Left lung (tissue), 10 donors: ENCODE measurements around the gene ENPP4. TPM values are rescaled to one million over a fixed set of nuclear protein-coding genes. Genes with fewer than 3 reads are reported as not detected.

Experiments
- ATAC-seq: fragments of 200-7000 bp; cut with Tn5 transposase; one replicate; pipeline ENCODE4 v1.9.1; 2020; ENCODE audit warnings: moderate library complexity
- DNase-seq, 4 donors: peaks; one replicate each; pipeline ENCODE4 v3.0.0-alpha.2; 2013 to 2020
- H3K27ac ChIP-seq, 2 donors: fragments of 200-600 bp; sonication (generic) in 1 of 2; one replicate each; pipeline versions ENCODE4 v1.5.0 to v1.8.0; 2020 to 2021
- H3K27me3 ChIP-seq, 2 donors: fragments of 200-600 bp; sonication (generic) in 1 of 2; one replicate each; pipeline versions ENCODE4 v1.5.0 to v1.8.0; 2020 to 2021
- H3K36me3 ChIP-seq, 2 donors: fragments of 200-600 bp; sonication (generic) in 1 of 2; one replicate each; pipeline versions ENCODE4 v1.5.0 to v1.8.0; 2020 to 2021
- H3K4me1 ChIP-seq, 2 donors: fragments of 200-600 bp; one replicate each; pipeline ENCODE4 v1.8.0; 2021
- H3K4me3 ChIP-seq, 2 donors: fragments of 200-600 bp; sonication (generic) in 1 of 2; one replicate each; pipeline versions ENCODE4 v1.5.0 to v1.8.0; 2020 to 2021; ENCODE audit warnings: mild to moderate bottlenecking in 1 of 2
- H3K9me3 ChIP-seq, 2 donors: fragments of 200-600 bp; sonication (generic) in 1 of 2; one replicate each; pipeline versions ENCODE4 v1.5.0 to v1.8.0; 2020 to 2021
- intact Hi-C, 2 donors: fragments of 100-400 bp; cut with DNase I; formaldehyde crosslinking; loops; one replicate each; pipeline versions ENCODE4 v1.11.2 to v1.14.2; 2022
- polyA plus RNA-seq, 6 donors: library from polyadenylated mRNA; unstranded; fragments of 120-200 nt; gene quantifications; one replicate each; pipeline ENCODE4 v1.2.1, GENCODE V29; 2013; ENCODE audit not compliant: insufficient read length in 6 of 6
- total RNA-seq, 2 donors: library from RNA; stranded (reverse); fragmentation: NEBNext Ultra II Directional; extraction: Animal tissue kit (Norgen Biotek cat#: 25700); gene quantifications; one replicate each; pipeline ENCODE4 v1.2.1, GENCODE V29; 2021
- TF ChIP-seq, protein P1 (sequence below), 2 donors: fragments of 200-600 bp; sonication (generic) in 1 of 2; IDR thresholded peaks; one replicate each; pipeline versions ENCODE4 v1.5.0 to v1.8.0; 2021; ENCODE audit warnings: antibody characterized with exemption in 2 of 2
- donor health status: DM: no; HTN: yes; CAD: no.
- donor health status: DM: no; HTN: no; CAD: no.

Gene ENPP4
- total and polyA plus RNA-seq, 8 donors = 9.7 to 18.8 (median 12.1) TPM

DNA sequence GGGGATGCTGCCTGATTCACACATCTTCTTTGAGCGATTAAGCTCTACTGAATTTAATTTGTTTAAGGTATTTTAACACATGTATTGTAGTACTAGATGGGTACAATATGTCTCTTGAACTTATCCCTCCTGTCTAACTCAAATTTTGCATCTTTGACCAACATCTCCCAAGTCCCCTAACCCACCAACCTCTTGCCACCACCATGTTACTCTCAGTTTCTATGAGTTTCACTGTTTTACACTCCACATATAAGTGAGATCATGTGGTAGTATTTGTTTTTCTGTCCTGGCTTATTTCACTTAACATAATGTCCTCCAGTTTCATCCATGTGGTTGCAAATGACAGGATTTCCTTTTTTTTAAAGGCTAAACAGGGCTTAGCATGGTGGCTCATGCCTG, 38.7 kb upstream of the ENPP4 start:
- ATAC-seq (no peak), DNase-seq (no peak)
- peaks cover 0 to 12% of the 10 kb centered on the region in 2 donors for H3K9me3 ChIP-seq
- intact Hi-C loops = loop anchor here in 1 of 2 donors (5.0 to 10.0 kb wide), 2 partner anchors 321 to 534 kb away; no protein-coding TSS in a partner anchor
- no peak overlapping the region for H3K27ac ChIP-seq
- no peaks in the 10 kb centered on the region for H3K36me3 ChIP-seq
- H3K4me3 ChIP-seq = no peak overlapping the region
- H3K27me3 ChIP-seq = no peaks in the 10 kb centered on the region
- TF ChIP-seq, protein P1, sequence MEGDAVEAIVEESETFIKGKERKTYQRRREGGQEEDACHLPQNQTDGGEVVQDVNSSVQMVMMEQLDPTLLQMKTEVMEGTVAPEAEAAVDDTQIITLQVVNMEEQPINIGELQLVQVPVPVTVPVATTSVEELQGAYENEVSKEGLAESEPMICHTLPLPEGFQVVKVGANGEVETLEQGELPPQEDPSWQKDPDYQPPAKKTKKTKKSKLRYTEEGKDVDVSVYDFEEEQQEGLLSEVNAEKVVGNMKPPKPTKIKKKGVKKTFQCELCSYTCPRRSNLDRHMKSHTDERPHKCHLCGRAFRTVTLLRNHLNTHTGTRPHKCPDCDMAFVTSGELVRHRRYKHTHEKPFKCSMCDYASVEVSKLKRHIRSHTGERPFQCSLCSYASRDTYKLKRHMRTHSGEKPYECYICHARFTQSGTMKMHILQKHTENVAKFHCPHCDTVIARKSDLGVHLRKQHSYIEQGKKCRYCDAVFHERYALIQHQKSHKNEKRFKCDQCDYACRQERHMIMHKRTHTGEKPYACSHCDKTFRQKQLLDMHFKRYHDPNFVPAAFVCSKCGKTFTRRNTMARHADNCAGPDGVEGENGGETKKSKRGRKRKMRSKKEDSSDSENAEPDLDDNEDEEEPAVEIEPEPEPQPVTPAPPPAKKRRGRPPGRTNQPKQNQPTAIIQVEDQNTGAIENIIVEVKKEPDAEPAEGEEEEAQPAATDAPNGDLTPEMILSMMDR (IDR thresholded peaks at IDR 0.05) = no peak
- H3K4me1 ChIP-seq = no peaks in the 10 kb centered on the region

DNA sequence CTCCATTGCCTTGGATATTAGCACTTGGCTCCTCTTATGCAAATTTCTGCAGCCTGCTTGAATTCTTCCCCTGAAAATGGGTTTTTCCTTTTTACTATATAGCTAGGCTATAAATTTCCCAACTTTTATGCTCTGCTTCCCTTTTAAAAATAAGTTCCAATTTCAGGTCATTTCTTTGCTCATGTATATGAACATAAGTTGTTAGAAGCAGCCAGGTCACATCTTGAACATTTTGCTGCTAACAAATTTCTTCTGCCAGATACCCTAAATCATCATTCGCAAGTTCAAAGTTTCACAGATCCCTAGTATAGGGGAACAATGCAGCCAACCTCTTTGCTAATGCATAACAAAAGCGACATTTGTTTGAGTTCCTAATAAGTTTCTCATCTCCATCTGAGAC, 34.5 kb upstream of the ENPP4 start:
- H3K27me3 ChIP-seq = no peaks in the 10 kb centered on the region
- TF ChIP-seq, protein P1 (IDR thresholded peaks at IDR 0.05) = no peak
- H3K36me3 ChIP-seq = no peaks in the 10 kb centered on the region
- H3K4me3 ChIP-seq = no peak overlapping the region
- H3K27ac ChIP-seq = no peak overlapping the region
- intact Hi-C loops = loop anchor here in 1 of 2 donors (10.0 kb wide), 1 partner anchor 530 kb away; no protein-coding TSS in a partner anchor
- no peaks in the 10 kb centered on the region for H3K4me1 ChIP-seq
- peaks cover 0 to 12% of the 10 kb centered on the region in 2 donors for H3K9me3 ChIP-seq
- no peak for ATAC-seq
- no peak for DNase-seq

DNA sequence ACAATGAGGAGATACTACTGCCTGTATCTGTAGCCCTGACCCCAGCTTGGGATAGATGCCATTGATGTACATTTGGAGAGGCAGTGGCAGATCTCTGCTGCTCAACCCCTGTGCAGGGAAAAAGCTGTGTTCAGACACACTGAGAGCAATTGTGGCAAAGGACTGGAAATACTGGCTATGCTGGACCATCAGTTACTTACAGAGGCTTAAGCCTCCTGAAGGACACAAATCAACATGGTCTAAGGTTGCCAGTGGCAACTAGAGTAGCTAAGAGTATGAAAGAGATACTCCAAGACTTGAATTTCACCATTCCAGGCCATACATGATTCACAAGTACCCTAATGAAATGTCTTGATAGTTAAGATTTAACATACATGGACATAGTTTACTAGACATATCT, 32.4 kb upstream of the ENPP4 start:
- H3K27me3 ChIP-seq = no peaks in the 10 kb centered on the region
- H3K36me3 ChIP-seq = no peaks in the 10 kb centered on the region
- DNase-seq (peak in 1 of 4 donors; percentile 67), ATAC-seq (peak; percentile 93)
- intact Hi-C loops = loop anchor here in 1 of 2 donors (10.0 kb wide), 1 partner anchor 527 kb away; no protein-coding TSS in a partner anchor
- H3K4me1 ChIP-seq = no peaks in the 10 kb centered on the region
- TF ChIP-seq, protein P1 (IDR thresholded peaks at IDR 0.05) = no peak
- H3K27ac ChIP-seq = no peak overlapping the region
- no peak overlapping the region for H3K4me3 ChIP-seq
- H3K9me3 ChIP-seq = peaks cover 0 to 12% of the 10 kb centered on the region in 2 donors

DNA sequence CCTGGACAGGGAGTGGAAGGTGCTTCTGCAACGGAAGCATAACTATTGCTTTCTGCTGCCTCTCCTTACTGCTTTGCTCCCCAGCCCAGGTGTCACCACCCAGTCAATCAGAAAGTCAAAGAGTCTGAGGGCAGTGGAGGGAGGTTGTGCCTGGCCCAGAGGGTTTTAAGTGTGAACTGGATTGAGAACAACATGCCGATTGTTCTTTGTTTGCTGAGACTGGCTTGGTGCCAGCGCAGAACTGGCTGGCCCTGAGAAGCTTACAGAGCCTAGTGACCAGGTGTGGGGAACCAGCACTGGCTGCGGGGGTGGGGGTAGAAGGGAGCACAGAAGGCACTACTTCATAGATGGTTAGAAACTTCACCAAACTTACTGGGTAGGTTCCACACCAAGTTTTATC, 31.1 kb upstream of the ENPP4 start:
- ATAC-seq = peak; percentile 58
- H3K27ac ChIP-seq = no peak overlapping the region
- H3K9me3 ChIP-seq = peaks cover 0 to 12% of the 10 kb centered on the region in 2 donors
- H3K27me3 ChIP-seq = no peaks in the 10 kb centered on the region
- no peaks in the 10 kb centered on the region for H3K4me1 ChIP-seq
- TF ChIP-seq, protein P1 (IDR thresholded peaks at IDR 0.05) = no peak
- intact Hi-C loops = loop anchor here in 1 of 2 donors (10.0 kb wide), 1 partner anchor 526 kb away; no protein-coding TSS in a partner anchor
- no peak overlapping the region for H3K4me3 ChIP-seq
- DNase-seq = peak in 3 of 4 donors; percentile 34 to 50 (median 48)
- no peaks in the 10 kb centered on the region for H3K36me3 ChIP-seq

DNA sequence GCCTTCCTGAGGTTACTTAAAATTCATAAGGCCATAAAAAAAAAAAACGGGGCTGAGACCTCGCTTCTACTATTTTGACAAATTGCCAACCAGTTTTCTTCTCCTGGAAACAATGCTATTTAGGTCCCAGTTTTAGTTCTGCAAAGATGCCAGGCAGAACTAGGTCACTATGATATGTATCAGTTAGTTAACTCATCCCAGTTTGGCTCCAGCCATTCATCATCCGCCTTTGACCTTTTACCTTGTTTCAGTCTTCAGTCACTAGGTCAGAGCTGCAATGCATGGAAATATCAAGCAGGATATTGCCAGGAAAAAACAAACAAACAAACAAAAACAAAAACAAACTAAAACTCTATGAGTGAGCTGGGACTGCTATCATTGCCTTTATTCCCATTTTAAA, 29.8 kb upstream of the ENPP4 start:
- Histone ChIP-seq H3K27me3 (no peaks in the 10 kb centered on the region), H3K27ac (no peak overlapping the region), H3K9me3 (peaks cover 0 to 8% of the 10 kb centered on the region in 2 donors), H3K4me1 (no peaks in the 10 kb centered on the region), H3K4me3 (no peak overlapping the region), H3K36me3 (no peaks in the 10 kb centered on the region)
- TF ChIP-seq, protein P1 (IDR thresholded peaks at IDR 0.05) = no peak
- intact Hi-C loops = loop anchor here in 1 of 2 donors (10.0 kb wide), 1 partner anchor 525 kb away; no protein-coding TSS in a partner anchor
- ATAC-seq = no peak
- no peak for DNase-seq
